ENCODE results near the gene ARHGEF26.

DNA sequence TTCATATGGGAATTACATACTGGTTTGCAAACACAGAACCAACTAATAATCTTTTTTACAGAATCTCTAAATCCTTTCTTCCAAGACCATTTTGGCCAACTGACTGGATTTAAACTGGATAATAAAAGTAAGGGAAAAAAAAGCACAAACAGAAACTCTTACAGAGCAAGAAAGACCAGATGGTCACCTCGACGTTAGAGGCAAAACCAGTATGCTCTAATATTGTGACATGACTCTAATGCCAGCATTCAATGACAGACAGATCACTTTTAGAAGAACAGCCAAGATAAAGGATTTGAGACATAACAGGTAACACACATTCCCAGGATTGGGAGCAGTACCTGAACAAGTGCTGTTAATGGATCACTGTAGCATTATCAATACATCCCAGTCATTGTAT lies 152.2 kb downstream of the ARHGEF26 start:
- TF ChIP-seq, protein P1, sequence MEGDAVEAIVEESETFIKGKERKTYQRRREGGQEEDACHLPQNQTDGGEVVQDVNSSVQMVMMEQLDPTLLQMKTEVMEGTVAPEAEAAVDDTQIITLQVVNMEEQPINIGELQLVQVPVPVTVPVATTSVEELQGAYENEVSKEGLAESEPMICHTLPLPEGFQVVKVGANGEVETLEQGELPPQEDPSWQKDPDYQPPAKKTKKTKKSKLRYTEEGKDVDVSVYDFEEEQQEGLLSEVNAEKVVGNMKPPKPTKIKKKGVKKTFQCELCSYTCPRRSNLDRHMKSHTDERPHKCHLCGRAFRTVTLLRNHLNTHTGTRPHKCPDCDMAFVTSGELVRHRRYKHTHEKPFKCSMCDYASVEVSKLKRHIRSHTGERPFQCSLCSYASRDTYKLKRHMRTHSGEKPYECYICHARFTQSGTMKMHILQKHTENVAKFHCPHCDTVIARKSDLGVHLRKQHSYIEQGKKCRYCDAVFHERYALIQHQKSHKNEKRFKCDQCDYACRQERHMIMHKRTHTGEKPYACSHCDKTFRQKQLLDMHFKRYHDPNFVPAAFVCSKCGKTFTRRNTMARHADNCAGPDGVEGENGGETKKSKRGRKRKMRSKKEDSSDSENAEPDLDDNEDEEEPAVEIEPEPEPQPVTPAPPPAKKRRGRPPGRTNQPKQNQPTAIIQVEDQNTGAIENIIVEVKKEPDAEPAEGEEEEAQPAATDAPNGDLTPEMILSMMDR (IDR thresholded peaks at IDR 0.05; ENCODE audit: low read depth, low read length) = no peak
- TF ChIP-seq, protein P2, sequence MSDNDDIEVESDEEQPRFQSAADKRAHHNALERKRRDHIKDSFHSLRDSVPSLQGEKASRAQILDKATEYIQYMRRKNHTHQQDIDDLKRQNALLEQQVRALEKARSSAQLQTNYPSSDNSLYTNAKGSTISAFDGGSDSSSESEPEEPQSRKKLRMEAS (IDR thresholded peaks at IDR 0.05; ENCODE audit: low read depth, low read length) = no peak
- TF ChIP-seq POLR2A (IDR thresholded peaks at IDR 0.05; ENCODE audit: extremely low read depth, insufficient read length) (no peak), MYC (IDR thresholded peaks at IDR 0.05; ENCODE audit: low read depth, low read length) (no peak)
